ENCODE measurements around the gene ANKRD18B.
"Not testable (repeated sequence)": the region's sequence is repeated elsewhere in the genome, so short reads cannot be mapped to it uniquely, and the experiment has no call there.

The ANKRD18B gene

DNA sequence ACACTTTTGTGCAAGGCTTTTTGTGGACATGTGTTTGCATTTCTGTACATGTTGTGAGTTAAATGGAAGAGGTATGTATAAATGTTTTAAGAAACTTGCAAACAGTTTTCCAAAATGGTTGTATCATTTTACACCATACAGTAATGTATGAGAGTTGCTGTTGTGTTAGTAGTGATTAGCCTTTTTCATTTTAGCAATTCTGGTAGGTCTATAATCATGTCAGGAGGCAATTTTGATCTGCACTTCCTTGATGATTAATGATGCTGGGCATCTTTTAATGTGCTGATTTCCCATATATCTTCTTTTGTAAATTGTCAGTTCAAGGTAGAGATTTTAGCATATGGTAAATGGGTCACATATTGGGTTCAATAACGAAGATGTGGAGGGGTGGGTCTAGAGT, 87.3 kb downstream of the ANKRD18B start:
- ATAC-seq (ENCODE audit: low read depth) (no peak), DNase-seq (ENCODE audit: low spot score) (no peak)
- Histone ChIP-seq H3K4me3 (ENCODE audit: severe bottlenecking) (no peak overlapping the region), H3K36me3 (ENCODE audit: low read depth) (no peaks in the 10 kb centered on the region), H3K9me3 (ENCODE audit: severe bottlenecking) (no peaks in the 10 kb centered on the region), H3K27ac (ENCODE audit: poor library complexity, severe bottlenecking) (no peak overlapping the region), H3K27me3 (ENCODE audit: insufficient read depth, poor library complexity, severe bottlenecking) (no peaks in the 10 kb centered on the region), H3K4me1 (ENCODE audit: insufficient read depth, poor library complexity, severe bottlenecking) (no peaks in the 10 kb centered on the region)
- TF ChIP-seq, protein P1, sequence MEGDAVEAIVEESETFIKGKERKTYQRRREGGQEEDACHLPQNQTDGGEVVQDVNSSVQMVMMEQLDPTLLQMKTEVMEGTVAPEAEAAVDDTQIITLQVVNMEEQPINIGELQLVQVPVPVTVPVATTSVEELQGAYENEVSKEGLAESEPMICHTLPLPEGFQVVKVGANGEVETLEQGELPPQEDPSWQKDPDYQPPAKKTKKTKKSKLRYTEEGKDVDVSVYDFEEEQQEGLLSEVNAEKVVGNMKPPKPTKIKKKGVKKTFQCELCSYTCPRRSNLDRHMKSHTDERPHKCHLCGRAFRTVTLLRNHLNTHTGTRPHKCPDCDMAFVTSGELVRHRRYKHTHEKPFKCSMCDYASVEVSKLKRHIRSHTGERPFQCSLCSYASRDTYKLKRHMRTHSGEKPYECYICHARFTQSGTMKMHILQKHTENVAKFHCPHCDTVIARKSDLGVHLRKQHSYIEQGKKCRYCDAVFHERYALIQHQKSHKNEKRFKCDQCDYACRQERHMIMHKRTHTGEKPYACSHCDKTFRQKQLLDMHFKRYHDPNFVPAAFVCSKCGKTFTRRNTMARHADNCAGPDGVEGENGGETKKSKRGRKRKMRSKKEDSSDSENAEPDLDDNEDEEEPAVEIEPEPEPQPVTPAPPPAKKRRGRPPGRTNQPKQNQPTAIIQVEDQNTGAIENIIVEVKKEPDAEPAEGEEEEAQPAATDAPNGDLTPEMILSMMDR (IDR thresholded peaks at IDR 0.05; ENCODE audit: poor library complexity, severe bottlenecking) = no peak

DNA sequence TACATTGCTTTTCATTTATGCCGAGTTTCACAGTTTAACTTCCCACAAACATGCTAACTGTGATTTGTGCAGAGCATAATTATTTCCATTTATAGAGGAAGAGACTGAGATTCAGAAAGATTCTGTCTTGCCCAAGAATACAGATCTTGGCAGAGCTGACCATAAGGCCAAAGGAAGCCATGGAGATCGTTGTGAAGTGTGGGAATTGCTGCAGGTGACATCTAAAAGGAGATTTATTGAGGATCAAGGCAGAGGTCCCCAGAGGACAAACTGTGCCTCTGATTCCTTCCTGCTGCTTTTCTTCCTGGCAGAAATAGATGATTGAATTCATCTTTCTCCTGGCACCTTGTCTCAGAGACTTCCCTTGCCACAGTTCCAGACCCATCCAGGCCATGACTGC, 88.4 kb downstream of the ANKRD18B start:
- not testable (repeated sequence) for H3K36me3 ChIP-seq (ENCODE audit: low read depth); DNase-seq (ENCODE audit: low spot score); H3K4me1 ChIP-seq (ENCODE audit: insufficient read depth, poor library complexity, severe bottlenecking); H3K27me3 ChIP-seq (ENCODE audit: insufficient read depth, poor library complexity, severe bottlenecking); ATAC-seq (ENCODE audit: low read depth); H3K9me3 ChIP-seq (ENCODE audit: severe bottlenecking); H3K27ac ChIP-seq (ENCODE audit: poor library complexity, severe bottlenecking); H3K4me3 ChIP-seq (ENCODE audit: severe bottlenecking)

DNA sequence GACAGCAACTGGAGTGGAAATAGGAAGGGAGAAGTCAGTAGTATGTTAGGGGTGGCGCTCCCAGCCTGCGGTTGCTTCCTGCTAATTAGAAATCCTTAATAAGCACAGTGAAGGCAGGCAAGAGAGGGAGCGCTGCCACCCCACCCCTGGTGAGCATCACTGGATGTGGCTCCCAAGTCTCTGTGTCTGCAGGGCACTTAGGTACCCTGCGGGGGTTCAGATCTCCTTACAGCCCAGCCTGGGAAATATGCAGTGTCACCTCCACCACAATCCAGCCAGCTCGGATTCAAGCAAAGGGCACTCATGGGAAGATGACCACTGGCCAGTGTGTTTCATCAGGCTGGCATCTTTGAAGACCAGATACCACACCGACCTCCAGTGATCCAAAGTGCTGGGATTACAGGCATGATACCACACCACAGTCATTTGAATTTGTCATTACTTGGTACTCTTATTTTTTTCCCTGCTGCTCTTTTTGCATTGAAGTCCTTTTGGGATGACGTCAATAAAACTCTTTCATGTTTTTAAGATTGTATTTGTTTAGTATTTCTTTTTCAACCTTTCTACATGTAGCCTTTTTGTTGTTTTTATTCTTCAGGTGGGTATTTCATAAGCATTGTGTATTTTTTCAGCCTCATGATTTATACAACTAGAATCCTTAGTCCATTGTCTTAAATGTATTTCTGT, 90.1 kb downstream of the ANKRD18B start:
- no peaks in the 10 kb centered on the region for H3K9me3 ChIP-seq (ENCODE audit: severe bottlenecking)
- H3K4me3 ChIP-seq (ENCODE audit: severe bottlenecking) = no peak overlapping the region
- ATAC-seq (ENCODE audit: low read depth) = no peak
- H3K4me1 ChIP-seq (ENCODE audit: insufficient read depth, poor library complexity, severe bottlenecking) = no peaks in the 10 kb centered on the region
- no peaks in the 10 kb centered on the region for H3K27me3 ChIP-seq (ENCODE audit: insufficient read depth, poor library complexity, severe bottlenecking)
- TF ChIP-seq, protein P1 (IDR thresholded peaks at IDR 0.05; ENCODE audit: poor library complexity, severe bottlenecking) = no peak
- H3K36me3 ChIP-seq (ENCODE audit: low read depth) = no peaks in the 10 kb centered on the region
- no peak overlapping the region for H3K27ac ChIP-seq (ENCODE audit: poor library complexity, severe bottlenecking)
- no peak for DNase-seq (ENCODE audit: low spot score)

DNA sequence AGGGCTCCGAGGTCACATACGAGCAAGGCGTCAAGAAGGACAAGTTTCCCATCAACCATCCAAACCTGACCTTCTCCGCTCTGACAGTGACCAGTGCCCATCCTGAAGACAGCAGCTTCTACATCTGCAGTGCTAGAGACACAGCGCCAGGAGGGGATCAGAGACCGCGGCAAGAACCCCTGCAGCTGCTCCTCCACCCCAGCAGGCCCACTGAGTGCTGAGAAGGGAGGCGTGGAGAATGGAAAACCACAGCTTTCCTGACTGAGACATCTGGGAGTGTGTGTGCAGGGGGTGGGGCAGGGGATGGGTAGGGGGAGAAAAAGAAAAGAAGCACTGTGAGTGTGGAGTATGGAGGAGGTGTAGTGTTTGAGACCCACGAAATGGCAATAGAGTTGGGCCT, 94.3 kb downstream of the ANKRD18B start:
- H3K9me3 ChIP-seq (ENCODE audit: severe bottlenecking); H3K4me3 ChIP-seq (ENCODE audit: severe bottlenecking); H3K36me3 ChIP-seq (ENCODE audit: low read depth); H3K27me3 ChIP-seq (ENCODE audit: insufficient read depth, poor library complexity, severe bottlenecking); ATAC-seq (ENCODE audit: low read depth); DNase-seq (ENCODE audit: low spot score); H3K27ac ChIP-seq (ENCODE audit: poor library complexity, severe bottlenecking): not testable (repeated sequence)
- peaks cover 20% of the 10 kb centered on the region for H3K4me1 ChIP-seq (ENCODE audit: insufficient read depth, poor library complexity, severe bottlenecking)

DNA sequence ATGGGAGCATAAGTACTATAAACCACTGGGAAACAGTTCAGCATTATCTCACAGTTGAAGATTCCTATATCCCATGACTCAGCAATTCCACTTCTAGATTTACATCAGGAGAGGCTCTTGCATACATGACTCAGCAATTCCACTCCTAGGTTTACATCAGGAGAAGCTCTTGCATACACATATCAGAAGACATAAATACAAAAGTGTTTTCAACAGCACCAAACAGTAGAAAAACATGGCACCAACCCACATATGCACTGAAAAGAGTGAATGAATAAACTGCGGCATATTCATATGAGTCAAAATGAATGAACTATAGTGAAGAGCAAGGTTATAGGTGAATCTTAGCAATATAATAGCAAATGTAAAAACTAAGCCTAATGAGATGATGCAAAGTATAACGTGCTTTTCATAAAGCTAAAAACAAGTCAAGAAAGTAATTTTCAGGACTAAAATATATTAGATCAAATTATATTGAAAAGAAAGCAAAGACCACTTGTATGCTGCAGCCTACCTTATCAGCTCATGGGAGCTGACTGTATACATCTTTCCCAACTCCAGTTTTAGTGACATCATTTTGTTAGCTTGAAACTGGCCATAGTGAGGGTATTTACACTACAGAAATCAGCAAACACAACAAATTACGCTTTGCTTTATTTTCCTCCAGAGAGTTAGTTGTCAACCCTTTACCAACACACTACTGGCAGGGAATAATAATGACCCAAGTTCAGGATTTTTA, 95.8 kb downstream of the ANKRD18B start:
- Histone ChIP-seq H3K27ac (ENCODE audit: poor library complexity, severe bottlenecking) (peak overlapping the region; percentile 94), H3K9me3 (ENCODE audit: severe bottlenecking) (no peaks in the 10 kb centered on the region), H3K36me3 (ENCODE audit: low read depth) (no peaks in the 10 kb centered on the region), H3K27me3 (ENCODE audit: insufficient read depth, poor library complexity, severe bottlenecking) (no peaks in the 10 kb centered on the region), H3K4me3 (ENCODE audit: severe bottlenecking) (no peak overlapping the region), H3K4me1 (ENCODE audit: insufficient read depth, poor library complexity, severe bottlenecking) (peaks cover 20% of the 10 kb centered on the region)
- ATAC-seq (ENCODE audit: low read depth) (no peak), DNase-seq (ENCODE audit: low spot score) (no peak)
- TF ChIP-seq, protein P1 (IDR thresholded peaks at IDR 0.05; ENCODE audit: poor library complexity, severe bottlenecking) = no peak

All from RWPE2 (cell line).